HG03039 (cell line): ENCODE results near the gene SLC52A1.
"Not testable (repeated sequence)": the region's sequence is repeated elsewhere in the genome, so short reads cannot be mapped to it uniquely, and the experiment has no call there.

Experiments
- ATAC-seq: cut with Tn5 transposase; IDR thresholded peaks from one replicate; pipeline ENCODE4 v1.9.1; 2021; ENCODE audit warnings: mild to moderate bottlenecking, moderate library complexity; ENCODE audit not compliant: unreplicated experiment

SLC52A1 gene

DNA sequence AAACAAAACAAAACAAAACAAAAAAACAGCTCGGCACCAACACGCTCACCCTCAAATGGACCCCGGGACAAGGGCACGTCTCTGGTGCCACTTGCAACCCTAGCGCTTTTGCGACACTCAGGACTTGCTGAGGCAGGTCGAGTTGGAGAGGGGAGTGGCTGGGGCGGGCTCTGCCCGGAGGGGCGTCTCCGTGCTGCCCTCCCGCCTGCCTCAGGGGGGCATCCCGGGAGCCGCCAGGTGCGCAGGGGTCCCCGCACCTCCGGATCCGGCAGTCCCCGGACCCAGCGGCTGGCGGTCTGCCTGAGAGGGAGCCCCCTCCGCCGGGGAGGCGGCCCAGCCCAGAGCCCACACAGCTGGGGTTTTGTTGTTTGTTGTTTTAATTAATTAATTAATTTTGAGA is at the start of gene SLC52A1:
SLC52A1 (minus strand) TSS at position 112 of the 400 bp plus-strand sequence. CDS start 820 bp downstream, outside the sequence.
- ATAC-seq: no peak

DNA sequence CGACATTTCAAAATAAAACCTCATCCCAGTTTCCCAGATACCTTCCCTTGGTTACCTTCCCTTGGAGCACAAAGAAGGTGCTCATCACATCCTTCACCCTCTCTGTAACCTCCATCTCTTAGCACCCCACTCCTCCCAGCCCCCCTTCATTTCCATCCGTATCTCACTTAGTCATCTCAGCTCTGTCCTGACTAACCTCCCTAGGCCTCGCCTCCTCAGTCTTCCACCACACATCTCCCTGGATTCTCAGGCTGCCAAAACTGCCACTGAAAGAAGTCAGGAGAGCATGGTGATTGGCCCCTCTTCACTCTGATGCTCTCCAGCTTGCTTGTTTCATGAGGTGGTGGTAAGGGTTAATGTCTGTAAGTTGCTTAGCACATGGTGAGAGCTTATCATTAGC is 45.4 kb upstream of the SLC52A1 start:
- ATAC-seq: no peak

DNA sequence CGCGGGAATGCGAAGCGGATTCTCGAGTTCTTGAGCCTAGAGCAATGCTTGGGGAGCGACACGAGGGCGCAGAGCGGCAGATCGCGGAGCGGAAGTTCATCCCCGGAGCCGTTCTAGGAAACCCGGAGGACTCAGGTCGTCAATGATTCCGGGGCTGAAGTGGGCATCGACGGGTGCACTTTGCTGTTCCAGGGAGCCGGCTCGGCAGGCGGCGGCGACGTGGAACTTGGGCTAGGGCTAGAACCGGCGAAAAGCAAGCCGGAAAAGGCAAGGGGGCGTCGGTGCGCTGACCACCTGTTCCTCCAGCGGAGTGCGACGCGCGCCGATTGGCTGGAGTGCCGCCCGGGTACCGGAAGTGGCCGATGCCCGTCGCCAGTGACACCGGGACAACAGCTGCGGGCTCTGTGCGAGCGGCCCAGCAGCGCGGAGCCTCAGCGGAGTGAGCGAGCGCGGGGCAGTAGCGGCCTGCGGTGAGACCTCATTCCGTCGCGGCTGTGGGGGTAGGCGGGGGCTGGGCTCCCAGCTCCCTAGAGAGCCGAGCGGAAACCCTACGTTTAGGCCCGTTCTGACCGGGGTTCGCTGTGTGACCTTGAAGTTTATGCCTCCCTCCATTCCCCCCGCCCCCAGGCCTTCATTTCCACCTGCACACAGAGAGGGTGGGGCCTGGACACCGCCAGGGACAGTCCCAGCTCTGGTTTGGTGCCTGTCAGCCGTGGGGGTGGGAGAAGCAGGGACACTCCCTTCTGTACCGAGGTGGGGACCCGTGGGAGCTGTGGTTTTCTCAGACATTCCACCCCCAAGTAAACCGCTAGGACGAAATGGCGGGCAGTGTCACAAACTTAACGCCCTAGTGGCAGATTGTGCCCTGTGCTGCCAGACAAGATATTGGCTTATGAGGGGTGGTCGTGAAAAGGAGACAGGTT is 43.1 kb upstream of the SLC52A1 start, which contains the start of gene ZFP3:
ZFP3 (plus strand) TSS at position 362 of the 923 bp plus-strand sequence. CDS start 13,038 bp downstream, outside the sequence.
- peak; percentile 78 for ATAC-seq

DNA sequence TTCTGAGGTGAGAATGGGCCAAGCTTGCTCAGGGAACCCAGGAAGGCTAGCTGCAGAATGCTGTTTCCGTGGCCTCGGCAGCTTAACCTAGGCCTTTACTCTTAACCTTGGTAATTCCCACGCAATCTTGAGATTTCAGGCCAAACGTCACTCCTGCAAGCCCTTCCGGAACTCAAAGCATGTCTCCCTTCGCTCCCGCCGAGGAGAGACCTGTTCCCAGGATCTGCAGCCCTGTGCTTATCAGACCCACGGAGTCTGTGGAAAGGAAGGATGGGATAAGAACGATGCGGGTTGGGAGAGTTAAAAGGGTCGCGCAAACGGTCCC is 42.5 kb upstream of the SLC52A1 start:
- peak; percentile 12 for ATAC-seq

DNA sequence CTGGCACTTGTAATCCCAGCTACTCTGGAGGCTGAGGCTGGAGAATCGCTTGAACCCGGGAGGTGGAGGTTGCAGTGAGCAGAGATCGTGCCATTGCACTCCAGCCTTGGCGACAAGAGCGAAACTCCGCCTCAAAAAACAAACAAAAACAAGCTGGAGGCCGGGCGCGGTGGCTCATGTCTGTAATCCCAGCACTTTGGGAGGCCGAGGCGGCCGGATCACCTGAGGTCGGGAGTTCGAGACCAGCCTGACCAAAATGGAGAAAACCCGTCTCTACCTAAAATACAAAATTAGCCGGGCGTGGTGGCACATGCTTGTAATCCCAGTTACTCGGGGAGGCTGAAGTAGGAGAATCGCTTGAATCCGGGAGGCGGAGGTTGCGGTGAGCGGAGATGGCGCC is 42.0 kb upstream of the SLC52A1 start:
- ATAC-seq: not testable (repeated sequence)

DNA sequence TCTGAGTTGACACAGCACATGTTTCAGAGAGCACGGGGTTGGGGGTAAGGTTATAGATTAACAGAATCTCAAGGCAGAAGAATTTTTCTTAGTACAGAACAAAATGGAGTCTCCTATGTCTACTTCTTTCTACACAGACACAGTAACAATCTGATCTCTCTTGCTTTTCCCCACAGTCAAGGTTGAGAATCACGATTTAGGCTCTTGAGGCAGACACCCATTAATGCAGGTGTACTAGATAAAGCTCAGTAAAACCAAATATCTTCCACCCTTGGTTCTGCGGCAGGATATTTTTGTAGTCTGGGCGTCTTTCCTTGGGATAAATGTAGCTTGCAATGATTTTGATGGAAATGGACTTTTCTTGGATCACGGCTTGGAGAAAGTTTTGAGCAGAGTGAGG is 40.2 kb upstream of the SLC52A1 start:
- ATAC-seq: not testable (repeated sequence)

DNA sequence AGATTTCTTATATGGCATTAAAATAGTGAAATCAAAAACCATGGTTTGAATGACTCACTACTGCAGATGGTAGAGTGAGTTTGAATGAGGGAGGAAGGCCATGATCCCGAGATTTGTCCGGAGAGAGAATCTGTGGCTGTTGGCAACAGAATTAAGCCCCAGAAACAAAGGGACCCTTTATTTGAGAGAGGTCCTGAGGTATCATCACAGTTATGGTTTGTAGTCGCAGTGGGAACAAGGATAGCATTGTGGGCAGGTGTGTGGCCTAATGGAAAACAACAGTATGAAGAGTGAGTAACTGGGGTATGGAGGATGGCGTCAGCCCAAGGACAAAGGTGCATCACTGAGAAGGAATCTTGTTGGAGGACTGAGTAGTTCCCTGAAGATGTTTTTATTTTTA is 34.5 kb upstream of the SLC52A1 start:
- no peak for ATAC-seq

DNA sequence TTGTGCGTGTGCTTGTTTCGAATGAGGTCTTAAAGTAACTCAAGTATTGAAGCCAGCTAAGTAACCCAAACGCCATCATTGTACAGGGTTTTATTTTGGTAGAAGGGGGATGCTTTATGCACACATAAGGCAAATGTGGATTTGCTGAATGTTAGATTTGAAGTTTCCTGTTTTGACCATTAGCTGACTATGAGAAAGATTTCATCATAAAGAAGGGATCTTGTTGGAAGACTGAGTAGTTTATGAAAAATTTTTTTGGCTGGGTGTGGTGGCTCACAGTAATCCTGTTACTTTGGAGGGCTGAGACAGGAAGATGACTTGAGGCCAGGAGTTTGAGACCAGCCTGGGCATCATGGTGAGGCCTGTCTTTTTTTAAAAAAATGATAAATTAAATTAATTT is 33.0 kb upstream of the SLC52A1 start:
- no peak for ATAC-seq

DNA sequence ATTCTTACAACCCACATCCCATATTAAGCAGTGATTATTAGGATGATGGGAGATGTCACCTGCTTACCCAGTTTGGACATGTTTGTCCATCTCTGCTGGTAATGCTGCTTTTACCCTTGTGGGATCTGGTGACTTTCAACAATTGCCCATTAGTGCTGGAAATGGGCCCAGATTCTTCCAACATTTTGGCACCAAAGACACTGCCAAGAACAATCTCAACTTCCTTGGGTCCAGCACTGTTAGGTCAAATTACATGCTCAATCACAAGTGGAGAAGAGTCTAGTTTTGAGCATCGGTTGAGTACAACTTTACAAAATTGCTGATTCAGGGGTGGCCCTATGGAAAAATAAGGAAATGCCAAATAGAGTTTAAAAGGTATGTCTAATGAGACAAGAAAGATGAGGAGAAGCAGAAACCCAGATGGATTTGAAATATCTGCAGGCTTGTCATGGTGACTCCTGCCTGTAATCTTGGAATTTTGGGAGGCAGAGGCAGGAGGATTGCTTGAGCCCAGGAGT is 30.1 kb upstream of the SLC52A1 start:
- ATAC-seq: no peak

DNA sequence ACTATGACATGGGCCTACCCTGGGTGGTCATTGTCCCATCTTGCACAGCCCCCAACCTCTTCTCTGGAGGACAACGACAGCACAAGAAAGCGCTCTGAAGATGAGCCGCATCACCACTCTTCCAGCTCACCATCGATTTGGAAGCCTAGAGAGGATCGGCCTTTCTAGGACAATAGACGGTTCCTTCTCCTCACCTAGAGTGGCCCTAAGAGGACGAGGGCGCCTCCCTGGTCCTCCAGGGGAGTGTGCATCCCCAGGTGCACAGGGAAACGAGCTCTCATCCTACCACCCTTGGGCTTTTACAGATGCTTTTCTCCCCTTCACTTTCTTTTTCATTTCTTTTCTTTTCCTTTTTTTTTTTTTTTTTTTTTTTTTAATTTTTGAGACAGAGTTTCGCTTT is 20.3 kb upstream of the SLC52A1 start:
- no peak for ATAC-seq

DNA sequence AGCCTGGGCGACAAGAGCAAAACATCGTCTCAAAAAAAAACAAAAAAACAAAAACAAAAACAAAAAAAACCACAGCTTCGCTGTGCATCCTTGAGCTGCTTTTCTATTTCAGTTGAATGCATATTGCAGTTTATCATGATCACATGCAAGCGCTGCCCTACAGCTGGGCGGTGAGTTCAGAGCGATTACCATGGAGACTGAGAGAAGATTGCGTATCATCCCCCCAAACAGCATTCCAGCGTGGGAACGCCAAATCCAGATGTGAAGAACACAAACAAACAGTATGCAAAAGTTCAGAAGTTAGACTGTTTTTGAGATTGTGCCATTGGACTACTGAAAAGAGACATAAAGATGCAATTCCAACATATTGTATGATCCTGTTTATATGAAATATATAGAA is 15.1 kb upstream of the SLC52A1 start:
- no peak for ATAC-seq

DNA sequence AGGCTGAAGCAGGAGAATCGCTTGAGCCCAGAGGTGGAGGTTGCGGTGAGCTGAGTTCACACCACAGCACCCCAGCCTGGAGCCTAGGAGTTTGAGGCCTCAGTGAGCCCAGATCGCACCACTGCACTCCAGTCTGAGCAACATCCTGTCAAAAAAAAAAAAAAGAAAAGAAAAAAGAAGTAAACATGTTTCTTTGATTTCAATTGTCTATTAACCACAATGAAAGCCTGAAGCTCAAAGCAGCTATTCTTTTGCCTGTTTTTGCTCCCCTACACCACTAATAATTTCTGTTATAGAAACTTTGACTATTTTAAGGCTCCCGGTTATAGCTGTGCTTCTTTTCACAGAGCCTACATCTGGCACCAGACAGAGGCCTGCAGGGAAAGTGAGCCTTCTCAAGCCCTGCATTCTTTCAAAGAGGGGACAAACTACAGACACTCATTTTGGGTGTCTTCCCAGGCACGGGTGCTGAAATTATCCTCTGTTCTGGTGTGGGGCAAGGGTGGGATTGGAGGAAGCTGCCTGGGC is 14.2 kb upstream of the SLC52A1 start:
- ATAC-seq: no peak

DNA sequence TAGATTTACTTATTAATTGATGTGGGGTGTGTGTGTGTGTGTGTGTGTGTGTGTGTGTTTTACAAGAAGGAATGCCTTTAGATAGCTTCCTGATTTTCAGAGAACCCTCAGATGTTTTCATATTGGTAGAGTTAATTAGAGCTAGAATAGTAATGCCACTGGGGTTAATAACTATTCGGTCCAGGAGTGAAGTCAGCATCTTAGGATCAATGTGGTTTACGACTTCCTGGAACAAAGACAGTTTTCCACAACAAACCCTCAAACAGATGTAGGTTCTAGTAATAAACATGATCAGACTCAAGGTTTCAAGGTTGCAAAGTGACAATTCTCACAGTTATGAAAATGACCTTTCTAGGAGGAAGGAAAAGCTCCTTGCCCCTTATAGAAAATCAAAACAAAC is 12.2 kb upstream of the SLC52A1 start:
- ATAC-seq: no peak

DNA sequence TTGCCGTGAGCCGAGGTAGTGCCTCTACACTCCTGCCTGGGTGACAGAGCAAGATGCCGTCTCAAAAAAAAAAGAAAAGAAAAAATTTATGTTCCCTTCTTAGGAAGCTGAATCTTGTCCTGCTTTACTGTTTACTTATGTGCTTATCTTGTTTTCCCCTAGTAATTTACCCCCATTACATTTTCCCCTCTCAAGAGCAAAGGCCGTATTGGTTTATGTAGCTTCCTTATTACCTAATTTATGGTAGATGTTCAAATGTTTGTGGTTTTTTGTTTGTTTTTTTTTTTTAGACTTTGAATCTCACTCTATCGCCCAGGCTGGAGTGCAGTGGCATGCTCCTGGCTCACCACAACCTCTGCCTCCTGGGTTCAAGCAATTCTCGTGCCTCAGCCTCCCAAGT is 10.3 kb upstream of the SLC52A1 start:
- no peak for ATAC-seq

DNA sequence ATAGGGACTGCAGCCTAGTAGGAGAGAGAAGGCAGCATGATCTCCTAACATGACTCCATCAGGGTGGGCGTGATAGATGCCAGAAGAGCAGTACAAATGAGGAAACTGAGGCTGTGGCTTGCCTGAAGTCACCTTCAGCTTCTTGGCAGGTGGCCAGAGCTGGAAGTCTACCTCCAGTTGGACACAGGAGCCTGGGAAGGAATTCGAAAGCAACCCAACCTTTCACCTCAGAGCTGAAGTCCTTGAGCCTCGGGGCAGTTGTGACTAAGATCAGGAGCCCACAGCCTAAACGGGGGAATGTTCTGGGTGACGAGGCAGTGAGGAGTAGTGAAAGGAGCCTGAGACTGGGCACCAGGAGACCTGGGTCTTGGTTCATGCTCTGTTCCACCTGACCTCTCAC is 9.4 kb upstream of the SLC52A1 start:
- ATAC-seq: no peak

DNA sequence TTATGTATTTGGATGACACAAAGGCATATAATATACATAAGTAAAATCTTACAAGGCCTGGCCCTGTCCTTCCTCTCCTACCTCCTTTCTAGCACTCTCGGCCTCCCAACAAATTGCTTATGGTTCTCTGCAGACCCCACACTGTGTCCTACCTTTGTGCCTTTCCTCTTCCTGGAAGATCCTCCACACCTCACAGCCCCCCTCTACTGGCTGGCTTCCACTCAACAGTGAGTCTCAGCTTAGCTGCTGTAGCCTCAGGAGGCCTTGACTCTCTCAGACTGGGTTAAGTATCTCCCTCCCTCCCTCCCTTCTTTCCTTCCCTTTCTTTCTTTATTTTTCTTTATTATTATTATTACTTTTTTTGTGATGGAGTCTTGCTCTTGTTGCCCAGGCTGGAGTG is 8.3 kb upstream of the SLC52A1 start:
- ATAC-seq: no peak

DNA sequence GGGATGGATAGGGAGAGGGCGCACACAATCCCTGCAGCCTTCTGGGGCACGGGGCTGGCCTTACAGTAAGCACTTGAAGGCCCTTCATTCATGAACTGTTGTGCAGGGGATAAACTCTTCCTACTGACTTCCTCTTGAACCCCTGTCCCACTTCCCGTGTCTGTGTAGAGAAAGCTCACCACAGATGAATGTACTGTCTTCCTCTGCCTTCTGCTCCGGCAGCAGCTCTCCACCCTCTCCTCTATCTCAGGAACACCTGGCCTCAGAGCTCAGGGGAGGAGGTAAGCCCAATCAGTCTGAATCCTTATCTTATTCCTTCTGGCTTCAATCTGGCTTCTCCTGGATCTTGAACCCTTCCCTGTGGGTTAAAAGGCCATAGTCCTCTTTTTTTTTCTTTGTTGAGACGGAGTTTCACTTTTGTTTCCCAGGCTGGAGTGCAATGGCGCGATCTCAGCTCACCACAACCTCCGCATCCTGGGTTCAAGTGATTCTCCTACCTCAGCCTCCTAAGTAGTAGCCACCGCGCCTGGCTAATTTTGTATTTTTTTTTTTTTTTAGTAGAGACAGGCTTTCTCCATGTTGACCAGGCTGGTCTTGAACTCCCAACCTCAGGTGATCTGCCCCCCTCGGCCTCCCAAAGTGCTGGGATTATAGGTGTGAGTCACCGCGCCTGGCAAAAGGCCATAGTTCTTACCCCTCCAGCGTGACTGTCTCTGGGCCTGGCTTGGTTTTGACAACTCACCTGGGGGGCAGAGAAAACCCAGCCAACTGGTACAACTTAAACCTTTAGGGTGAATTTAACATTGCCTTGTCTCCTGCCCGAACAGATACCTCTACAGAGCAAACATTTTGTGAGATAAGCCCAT is 7.2 kb upstream of the SLC52A1 start:
- no peak for ATAC-seq

DNA sequence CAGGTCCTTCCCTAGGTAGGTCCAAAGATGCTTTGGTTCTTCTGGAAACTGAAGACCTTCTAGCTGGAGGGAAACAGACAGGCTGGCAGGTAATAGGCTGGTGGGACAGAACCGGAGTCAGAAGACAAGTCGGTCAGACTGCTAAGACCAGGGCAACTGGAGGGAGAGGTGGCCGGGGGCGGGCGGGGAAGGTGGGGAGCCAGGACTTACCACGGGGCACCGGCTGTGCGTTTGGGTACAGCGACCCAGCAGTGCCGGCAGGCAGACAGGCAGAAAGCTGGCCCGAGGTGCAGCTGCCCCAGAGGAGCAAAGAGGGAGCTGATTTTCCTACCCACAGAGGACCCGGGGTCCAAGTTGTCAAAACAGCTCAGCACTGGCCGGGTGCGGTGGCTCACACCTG is 575 bp downstream of the SLC52A1 start:
- no peak for ATAC-seq

DNA sequence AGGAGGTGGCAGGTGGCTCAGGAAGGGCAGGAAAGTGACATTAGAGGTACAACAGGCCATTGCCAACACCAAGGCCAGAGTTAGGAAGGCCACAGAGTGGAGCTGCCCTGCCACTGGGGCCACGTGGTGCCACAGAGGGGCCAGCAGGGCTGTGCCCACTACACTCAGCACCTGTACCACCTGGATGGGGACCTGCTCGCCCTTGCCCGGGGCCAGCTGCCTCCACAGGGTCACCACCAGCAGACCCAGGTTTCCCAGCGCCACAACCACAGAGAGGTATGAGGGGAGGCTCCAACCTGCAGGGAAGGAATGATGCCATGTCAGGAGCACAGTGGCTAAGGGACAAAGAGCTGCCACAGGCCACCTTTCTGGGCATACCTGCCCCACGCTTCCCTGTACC is 1.2 kb downstream of the SLC52A1 start:
- no peak for ATAC-seq

DNA sequence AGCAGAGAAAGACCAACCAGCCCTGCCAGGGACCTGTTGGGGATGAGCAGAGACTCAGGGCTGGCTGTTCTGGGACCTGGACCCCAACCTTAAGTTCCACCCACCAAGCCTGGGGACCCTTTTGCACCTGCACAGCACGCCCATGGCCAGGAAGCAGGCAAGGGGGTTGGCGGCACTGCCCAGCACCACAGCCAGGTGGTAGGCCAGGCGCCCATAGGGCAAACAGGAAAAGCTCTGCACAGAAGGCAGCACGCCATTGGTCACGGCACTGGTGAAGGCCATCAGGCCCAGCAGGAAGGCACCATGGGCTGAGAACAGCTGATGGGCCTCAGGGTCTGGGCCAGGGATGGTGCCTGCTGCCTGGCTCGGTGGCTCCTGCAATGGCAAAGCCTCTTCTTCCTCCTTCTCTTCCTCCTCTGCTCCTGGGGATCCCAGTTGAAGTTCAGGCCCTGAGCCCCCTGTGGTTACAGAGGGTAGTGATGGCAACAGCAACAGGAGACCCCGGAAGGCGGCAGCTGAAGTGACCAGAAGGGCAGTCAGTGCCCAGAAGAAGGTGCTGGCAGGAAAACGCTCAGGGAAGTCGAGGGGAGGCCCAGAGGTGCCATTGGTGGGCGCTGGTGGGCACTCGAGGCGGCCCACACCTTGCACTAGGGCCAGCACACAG is 1.7 kb downstream of the SLC52A1 start:
- no peak for ATAC-seq

DNA sequence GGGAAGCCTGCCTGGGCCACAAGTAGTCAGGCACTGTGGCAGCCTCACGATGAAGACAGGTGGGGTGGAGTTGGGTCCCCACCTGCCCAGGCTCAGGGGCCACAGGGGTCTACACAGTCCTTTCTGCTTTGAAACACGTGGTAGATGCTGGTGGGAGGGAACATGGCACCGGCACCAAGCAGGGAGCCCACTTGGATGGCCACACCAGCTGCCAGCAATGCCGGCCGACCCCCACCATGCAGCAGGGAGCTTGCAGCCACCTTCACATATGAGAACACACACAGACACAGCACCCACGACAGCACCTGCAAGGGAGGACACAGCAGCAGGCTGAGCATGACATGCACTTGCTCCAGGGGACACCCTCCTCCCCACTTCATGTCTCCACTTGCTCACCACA is 2.4 kb downstream of the SLC52A1 start:
- no peak for ATAC-seq
